ENCODE measurements around the gene HSPA12B. TPM values are rescaled to one million over a fixed set of nuclear protein-coding genes. Genes with fewer than 3 reads are reported as not detected.

The HSPA12B gene
- total and polyA plus RNA-seq, 9 of the 15 experiments (the other 6 are each of a cell fraction or from before 2014, with no cell fraction given), result 0.03 to 0.07 TPM; not detected in 7

DNA sequence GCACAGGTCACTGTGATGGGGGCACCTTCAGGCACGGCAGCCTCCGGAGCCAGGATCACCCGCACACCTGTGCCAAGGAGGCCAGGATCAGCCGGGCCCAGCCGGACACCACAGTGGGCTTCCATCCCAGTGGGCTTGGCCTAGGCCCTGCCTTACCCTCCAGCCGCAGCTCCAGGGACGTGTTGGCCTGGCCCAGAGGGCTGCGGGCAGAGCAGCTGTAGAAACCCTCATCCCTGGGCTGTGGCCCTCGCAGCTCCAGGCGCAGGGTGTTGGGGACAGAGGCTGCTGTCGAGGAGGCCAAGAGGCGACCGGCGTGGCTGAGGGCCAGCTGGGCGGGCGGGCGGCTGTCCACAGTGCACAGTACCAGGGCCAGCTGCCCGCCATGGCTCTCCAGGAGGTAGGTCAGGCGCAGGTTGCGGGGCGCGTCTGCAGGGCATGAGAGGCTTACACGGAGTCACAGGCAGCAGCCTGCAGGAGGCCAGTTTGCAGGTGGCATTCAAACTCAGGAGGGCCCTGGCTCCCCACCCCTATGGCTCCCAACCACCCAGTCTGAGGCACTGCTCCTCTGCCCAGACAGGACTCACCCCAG lies 39.7 kb upstream of the HSPA12B start:
- Histone ChIP-seq H3K79me2 (ENCODE audit: control insufficient read depth, insufficient read depth, low read length) (no peaks in the 10 kb centered on the region), H3K9ac (ENCODE audit: insufficient read depth in 1 of 2, low read depth in 2 of 2, low read length in 2 of 2) (no peak overlapping the region; a peak in 1 of 4 replicates), H3K27ac (ENCODE audit: extremely low read depth, low read depth, low read length) (no peak overlapping the region), H4K20me1 (replicated peaks; ENCODE audit: control insufficient read depth, insufficient read depth, low read length) (no peaks in the 10 kb centered on the region), H2AFZ (ENCODE audit: low read depth, low read length) (no peak overlapping the region), H3K4me1 (replicated peaks in 1 of 2; ENCODE audit: control insufficient read depth in 2 of 2, insufficient read depth in 2 of 2, low read length in 2 of 2) (peaks cover 0 to 34% of the 10 kb centered on the region in 2 experiments; a peak in 2 of 5 replicates), H3K4me2 (ENCODE audit: insufficient read depth, low read length) (no peak overlapping the region), H3K4me3 (no peak overlapping the region), H3K9me3 (replicated peaks; ENCODE audit: control insufficient read depth, insufficient read depth, low read depth, low read length) (no peaks in the 10 kb centered on the region), H3K27me3 (ENCODE audit: control insufficient read depth in 2 of 2, insufficient read depth in 2 of 2, low read length in 2 of 2) (peaks cover 0 to 8% of the 10 kb centered on the region in 2 experiments; a peak in 2 of 5 replicates), H3K9me1 (ENCODE audit: control insufficient read depth, insufficient read depth, low read length) (no peaks in the 10 kb centered on the region), H3K36me3 (ENCODE audit: control insufficient read depth, insufficient read depth, low read length) (no peaks in the 10 kb centered on the region)
- BruUV-seq (replicated peaks), result no TSS peak
- FAIRE-seq, result no peak
- TF ChIP-seq RREB1 (CRISPR knock-in tag; IDR thresholded peaks at IDR 0.05) (no peak), EWSR1 (IDR thresholded peaks at IDR 0.05; ENCODE audit: borderline replicate concordance, low read depth, partially characterized antibody) (no peak), STAG1 (CRISPR knock-in tag; IDR thresholded peaks at IDR 0.05; ENCODE audit: borderline replicate concordance) (no peak)
- 5% methylated on average over 6 of the region's 23 CpGs for WGBS (ENCODE audit: insufficient coverage, low coverage, missing lambda C conversion rate)
- ChIA-PET POLR2A (no interaction called here), CTCF (ENCODE audit: low intra/inter-chr PET ratio) (no interaction called here)
- no peak for DNase-seq (ENCODE audit: extremely low read depth in 1 of 4, low spot score in 3 of 4)
- in situ Hi-C loops (cut with MboI) (no loop called here), intact Hi-C loops (cut with micrococcal nuclease) (no loop called here)
- no peak for ATAC-seq

Data from K562 (cell line).